Effector memory CD4-positive, alpha-beta T cell (primary cell): ENCODE measurements around the gene GRPEL2.
A peak's percentile ranks its signal among the peaks of the same experiment; 100 is the strongest.

Experiments used
- DNase-seq, 3 donors: peaks; one replicate each; pipeline ENCODE4 v3.0.0-alpha.2; 2020
- H3K27ac ChIP-seq: 2 replicates; pipeline ENCODE4 v1.7.0; 2013; ENCODE audit warnings: mild to moderate bottlenecking, low read length, moderate library complexity; ENCODE audit not compliant: insufficient read depth, poor library complexity, severe bottlenecking
- H3K27me3 ChIP-seq: replicated peaks from 2 replicates; pipeline ENCODE4 v1.7.0; 2013; ENCODE audit warnings: mild to moderate bottlenecking, low read length; ENCODE audit not compliant: insufficient read depth, control insufficient read depth, poor library complexity, severe bottlenecking
- H3K36me3 ChIP-seq: 2 replicates; pipeline ENCODE4 v1.7.0; 2013; ENCODE audit warnings: mild to moderate bottlenecking, low read length, moderate library complexity; ENCODE audit not compliant: control insufficient read depth, insufficient read depth
- H3K4me1 ChIP-seq: 2 replicates; pipeline ENCODE4 v1.7.0; 2013; ENCODE audit warnings: low read length, mild to moderate bottlenecking; ENCODE audit not compliant: control insufficient read depth, insufficient read depth, poor library complexity, severe bottlenecking
- H3K4me3 ChIP-seq: 2 replicates; pipeline ENCODE4 v1.7.0; 2013; ENCODE audit warnings: low read length, low read depth, mild to moderate bottlenecking; ENCODE audit not compliant: insufficient read depth, poor library complexity, severe bottlenecking
- H3K9me3 ChIP-seq: 2 replicates; pipeline ENCODE4 v1.7.0; 2013; ENCODE audit warnings: mild to moderate bottlenecking, low read length, moderate library complexity; ENCODE audit not compliant: control insufficient read depth

The GRPEL2 gene

GRCh38 chr5:149381261-149381985 is 36.1 kb downstream of the GRPEL2 start:
- Histone ChIP-seq H3K27ac (no peak overlapping the region), H3K4me3 (no peak overlapping the region)
- DNase-seq = no peak

GRCh38 chr5:149381986-149382338 is 36.7 kb downstream of the GRPEL2 start:
- Histone ChIP-seq H3K4me1 (no peaks in the 10 kb centered on the region), H3K4me3 (no peak overlapping the region), H3K36me3 (no peaks in the 10 kb centered on the region), H3K27ac (no peak overlapping the region), H3K9me3 (no peaks in the 10 kb centered on the region), H3K27me3 (no peaks in the 10 kb centered on the region)
- peak; percentile 33 to 57 (median 36) for DNase-seq

More at GRCh38 chr5:149381261-149381985, 36.1 kb downstream of the GRPEL2 start:
- no peaks in the 10 kb centered on the region for H3K9me3 ChIP-seq
- no peaks in the 10 kb centered on the region for H3K36me3 ChIP-seq
- H3K27me3 ChIP-seq = no peaks in the 10 kb centered on the region
- H3K4me1 ChIP-seq = no peaks in the 10 kb centered on the region

GRCh38 chr5:149382517-149383220 is 37.4 kb downstream of the GRPEL2 start:
- Histone ChIP-seq H3K36me3 (no peaks in the 10 kb centered on the region), H3K4me3 (no peak overlapping the region), H3K4me1 (no peaks in the 10 kb centered on the region), H3K27me3 (no peaks in the 10 kb centered on the region), H3K27ac (no peak overlapping the region), H3K9me3 (no peaks in the 10 kb centered on the region)
- DNase-seq = no peak

- Histone ChIP-seq H3K27ac (no peak overlapping the region), H3K9me3 (no peaks in the 10 kb centered on the region), H3K4me3 (no peak overlapping the region), H3K36me3 (no peaks in the 10 kb centered on the region), H3K4me1 (no peaks in the 10 kb centered on the region), H3K27me3 (no peaks in the 10 kb centered on the region)
- DNase-seq = no peak
Observed at GRCh38 chr5:149383399-149383798, 38.1 kb downstream of the GRPEL2 start.

- H3K4me3 ChIP-seq = no peak overlapping the region
- H3K27me3 ChIP-seq = no peaks in the 10 kb centered on the region
- no peaks in the 10 kb centered on the region for H3K9me3 ChIP-seq
- no peaks in the 10 kb centered on the region for H3K36me3 ChIP-seq
- no peak overlapping the region for H3K27ac ChIP-seq
- DNase-seq = no peak
- H3K4me1 ChIP-seq = no peaks in the 10 kb centered on the region
Observed at GRCh38 chr5:149386166-149386565, 40.9 kb downstream of the GRPEL2 start.

- no peak overlapping the region for H3K27ac ChIP-seq
- H3K27me3 ChIP-seq = no peaks in the 10 kb centered on the region
- no peaks in the 10 kb centered on the region for H3K9me3 ChIP-seq
- H3K36me3 ChIP-seq = no peaks in the 10 kb centered on the region
- H3K4me1 ChIP-seq = no peaks in the 10 kb centered on the region
- H3K4me3 ChIP-seq = no peak overlapping the region
- DNase-seq = no peak
Observed at GRCh38 chr5:149387081-149387631, 41.9 kb downstream of the GRPEL2 start.

- no peaks in the 10 kb centered on the region for H3K9me3 ChIP-seq
- H3K4me1 ChIP-seq = no peaks in the 10 kb centered on the region
- H3K27ac ChIP-seq = no peak overlapping the region
- H3K27me3 ChIP-seq = no peaks in the 10 kb centered on the region
- DNase-seq = no peak
- no peak overlapping the region for H3K4me3 ChIP-seq
- no peaks in the 10 kb centered on the region for H3K36me3 ChIP-seq
Observed at GRCh38 chr5:149387982-149388381, 42.7 kb downstream of the GRPEL2 start.

GRCh38 chr5:149388498-149389190 is 43.3 kb downstream of the GRPEL2 start:
- Histone ChIP-seq H3K9me3 (no peaks in the 10 kb centered on the region), H3K4me1 (no peaks in the 10 kb centered on the region), H3K27me3 (no peaks in the 10 kb centered on the region), H3K27ac (no peak overlapping the region), H3K4me3 (no peak overlapping the region), H3K36me3 (no peaks in the 10 kb centered on the region)
- DNase-seq = no peak

- no peak for DNase-seq
- Histone ChIP-seq H3K36me3 (no peaks in the 10 kb centered on the region), H3K4me3 (no peak overlapping the region), H3K9me3 (no peaks in the 10 kb centered on the region), H3K27me3 (no peaks in the 10 kb centered on the region), H3K4me1 (no peaks in the 10 kb centered on the region), H3K27ac (no peak overlapping the region)
Observed at GRCh38 chr5:149389552-149390495, 44.5 kb downstream of the GRPEL2 start.
